ENCODE results near the gene ITM2A. TPM values are rescaled to one million over a fixed set of nuclear protein-coding genes. Genes with fewer than 3 reads are reported as not detected.

The ITM2A gene
- total RNA-seq, 1 experiment from 2014 or later, result 29.9 TPM

- peaks cover 7% of the 10 kb centered on the region for H3K9me3 ChIP-seq (ENCODE audit: control insufficient read depth, low read depth, low read length)
- no peak overlapping the region for H3K23ac ChIP-seq (ENCODE audit: insufficient read length, low read depth, low read length)
- Mint-ChIP-seq H3K36me3 (ENCODE audit: insufficient read depth in 1 of 3, low read depth in 3 of 3) (peaks cover 0 to 10% (median 4%) of the 10 kb centered on the region in 3 experiments; a peak in 6 of 7 replicates), H3K4me1 (peaks cover 2 to 7% of the 10 kb centered on the region in 2 experiments; a peak in 2 of 4 replicates), H3K4me3 (no peak overlapping the region), H3K9me3 (peaks cover 61 to 67% of the 10 kb centered on the region in 2 experiments), H3K27ac (no peak overlapping the region), H3K27me3 (ENCODE audit: low read depth) (no peaks in the 10 kb centered on the region; the same call in 1 of the 2 replicates)
- no peak overlapping the region for H2BK120ac ChIP-seq (ENCODE audit: low read depth, low read length, poor library complexity, severe bottlenecking)
- no peak overlapping the region for H2BK15ac ChIP-seq (ENCODE audit: low read depth, low read length)
- H3K9ac ChIP-seq (ENCODE audit: extremely low read depth, insufficient read length, low read length), result no peak overlapping the region
- no peak overlapping the region for H2BK12ac ChIP-seq (ENCODE audit: insufficient read length, low read depth, low read length)
- no peak for TF ChIP-seq CTCF (conservative IDR thresholded peaks at IDR 0.05)
- no peak overlapping the region for H4K8ac ChIP-seq (replicated peaks; ENCODE audit: insufficient read length, low read depth, low read length)
- no peak overlapping the region for H3K18ac ChIP-seq (ENCODE audit: insufficient read length, low read depth, low read length)
- H3K4ac ChIP-seq (ENCODE audit: low read depth, low read length), result no peak overlapping the region
- no peak overlapping the region for H2AK5ac ChIP-seq (ENCODE audit: insufficient read length, low read length)
- no peak for DNase-seq
- no peak overlapping the region for H3K27ac ChIP-seq (ENCODE audit: insufficient read length, low read depth, low read length)
- H2BK20ac ChIP-seq (ENCODE audit: low read depth, low read length, poor library complexity, severe bottlenecking), result no peak overlapping the region
- H3K79me1 ChIP-seq (ENCODE audit: insufficient read depth, low read depth, low read length, poor library complexity, severe bottlenecking), result no peaks in the 10 kb centered on the region
- no peak overlapping the region for H3K56ac ChIP-seq (ENCODE audit: insufficient read length, low read depth, low read length)
- WGBS (ENCODE audit: extremely low coverage, insufficient read length, low lambda C conversion rate), result no CpG with 5 or more reads among the region's 4 CpGs
- no peak overlapping the region for H2AFZ ChIP-seq (ENCODE audit: low read length)
- H3K27me3 ChIP-seq (ENCODE audit: insufficient read depth, low read length), result no peaks in the 10 kb centered on the region
- no peaks in the 10 kb centered on the region for H3K79me2 ChIP-seq (ENCODE audit: insufficient read depth, low read length)
- H3K4me2 ChIP-seq (ENCODE audit: insufficient read depth, insufficient read length, low read length), result no peak overlapping the region
- no peak overlapping the region for H4K5ac ChIP-seq (ENCODE audit: insufficient read length, low read depth, low read length)
- no peak overlapping the region for H3K14ac ChIP-seq (ENCODE audit: insufficient read depth, low read length)
- H4K91ac ChIP-seq (ENCODE audit: insufficient read length, low read depth, low read length), result no peak overlapping the region
- H3T11ph ChIP-seq (ENCODE audit: low read length), result no peak overlapping the region
- H2BK5ac ChIP-seq (ENCODE audit: insufficient read length, low read length), result no peak overlapping the region
- no peaks in the 10 kb centered on the region for H4K20me1 ChIP-seq (ENCODE audit: control insufficient read depth, insufficient read depth, insufficient read length)
- no peaks in the 10 kb centered on the region for H3K4me1 ChIP-seq (ENCODE audit: insufficient read depth, low read length)
- no peaks in the 10 kb centered on the region for H3K23me2 ChIP-seq (ENCODE audit: insufficient read length, low read depth, low read length, poor library complexity, severe bottlenecking)
These were observed 33.5 kb upstream of the ITM2A start for GRCh38 chrX:79400623-79401022.

Data from H9 (cell line).